ENCODE data around the gene PAX5. TPM values are rescaled to one million over a fixed set of nuclear protein-coding genes. Genes with fewer than 3 reads are reported as not detected.

Gene PAX5
- polyA plus RNA-seq, 1 of the 3 experiments (the other 2 are of a cell fraction) = 0.05 TPM

GRCh38 chr9:36911601-36912412 lies 122.3 kb downstream of the PAX5 start:
- no peak overlapping the region for H3K9ac ChIP-seq
- H3K9me3 ChIP-seq = 0 out of 2 replicates have a peak, but pooled peaks cover 4% of the 10 kb centered on the region
- no peaks in the 10 kb centered on the region for H4K20me1 ChIP-seq (ENCODE audit: insufficient read depth)
- TF ChIP-seq ZBTB33 (IDR thresholded peaks at IDR 0.05; ENCODE audit: borderline replicate concordance, low read depth) (no peak), EZH2phosphoT487 (IDR thresholded peaks at IDR 0.05; ENCODE audit: borderline replicate concordance, low read depth) (no peak), MEF2A (IDR thresholded peaks at IDR 0.05; ENCODE audit: borderline replicate concordance, low read depth) (no peak), REST (IDR thresholded peaks at IDR 0.05; ENCODE audit: low read depth, low read length) (no peak), GABPA (IDR thresholded peaks at IDR 0.05; ENCODE audit: low read depth) (no peak), USF1 (IDR thresholded peaks at IDR 0.05; ENCODE audit: borderline replicate concordance, low read depth) (no peak), RXRA (IDR thresholded peaks at IDR 0.05; ENCODE audit: borderline replicate concordance, low read depth) (no peak), SMC3 (IDR thresholded peaks at IDR 0.05; ENCODE audit: low read depth, low read length) (no peak), PBX3 (IDR thresholded peaks at IDR 0.05) (no peak), YY1 (IDR thresholded peaks at IDR 0.05; ENCODE audit: low read depth) (no peak), GATA2 (CRISPR knock-in tag; IDR thresholded peaks at IDR 0.05) (no peak)
- no peaks in the 10 kb centered on the region; a peak in 1 of 4 replicates for H3K4me1 ChIP-seq (ENCODE audit: control insufficient read depth in 1 of 2, insufficient read depth in 2 of 2, low read depth in 1 of 2, low read length in 1 of 2)
- H3K27me3 ChIP-seq (ENCODE audit: insufficient read depth) = peaks cover 36% of the 10 kb centered on the region; the same call in 1 of the 2 replicates
- no peaks in the 10 kb centered on the region for H3K36me3 ChIP-seq (replicated peaks in 1 of 2; ENCODE audit: control insufficient read depth in 1 of 2, insufficient read depth in 2 of 2, low read length in 1 of 2)
- H3K79me2 ChIP-seq (ENCODE audit: insufficient read depth) = no peaks in the 10 kb centered on the region
- H3F3A ChIP-seq (replicated peaks; ENCODE audit: insufficient read depth) = no peaks in the 10 kb centered on the region
- no peak overlapping the region for H3K27ac ChIP-seq (ENCODE audit: low read depth in 2 of 2, low read length in 1 of 2)
- no peak overlapping the region for H3K4me2 ChIP-seq
- WGBS (ENCODE audit: low lambda C conversion rate) = 61% methylated on average over 10 of the region's 12 CpGs
- no peak for DNase-seq
- H3K4me3 ChIP-seq (ENCODE audit: low read depth in 2 of 2, low read length in 1 of 2) = no peak overlapping the region
- H3K9me2 ChIP-seq = no peaks in the 10 kb centered on the region
- ChIA-PET CTCF (interaction anchor here (0.7 to 2.7 kb wide), 5 partner anchors 9 to 44 kb away, joined by 3 to 10 read pairs (median 4); no protein-coding TSS in a partner anchor), POLR2A (no interaction called here)
- H2AFZ ChIP-seq (ENCODE audit: low read depth) = no peak overlapping the region
